DOHH2 (cell line): ENCODE data around the gene ANXA6.

Experiments used
- H3F3A ChIP-seq: fragments of 200-600 bp; sonication (generic), shearing (Covaris generic); 2 replicates; pipeline ENCODE4 v1.6.0; 2016; ENCODE audit warnings: antibody characterized with exemption, mild to moderate bottlenecking; ENCODE audit not compliant: control insufficient read depth, insufficient read depth
- H3K27ac ChIP-seq: fragments of 200-600 bp; sonication (generic); 2 replicates; pipeline ENCODE4 v1.5.1; 2014; ENCODE audit warnings: low read depth, mild to moderate bottlenecking, low read length, moderate library complexity
- H3K27me3 ChIP-seq: fragments of 200-600 bp; sonication (generic); 2 replicates; pipeline ENCODE4 v1.6.1; 2014; ENCODE audit warnings: mild to moderate bottlenecking, low read length, mixed read lengths; ENCODE audit not compliant: control insufficient read depth
- H3K36me3 ChIP-seq: fragments of 200-600 bp; sonication (generic); 2 replicates; pipeline ENCODE4 v1.6.1; 2014; ENCODE audit warnings: mild to moderate bottlenecking, low read length, moderate library complexity, mixed read lengths; ENCODE audit not compliant: control insufficient read depth
- H3K4me1 ChIP-seq: fragments of 200-600 bp; sonication (generic); 2 replicates; pipeline ENCODE4 v1.6.1; 2014; ENCODE audit warnings: mild to moderate bottlenecking, low read length, mixed read lengths; ENCODE audit not compliant: control insufficient read depth
- H3K4me2 ChIP-seq: fragments of 200-600 bp; sonication (generic); 2 replicates; pipeline ENCODE4 v1.6.0; 2014; ENCODE audit warnings: mild to moderate bottlenecking, low read length, moderate library complexity
- H3K4me3 ChIP-seq: fragments of 200-600 bp; sonication (generic); 2 replicates; pipeline ENCODE4 v1.5.1; 2014; ENCODE audit warnings: mild to moderate bottlenecking, low read length, mixed read lengths
- H3K79me2 ChIP-seq: fragments of 200-600 bp; sonication (generic); 2 replicates; pipeline ENCODE4 v1.6.1; 2014; ENCODE audit warnings: mild to moderate bottlenecking, low read length, mixed read lengths; ENCODE audit not compliant: control insufficient read depth
- H3K9me2 ChIP-seq: fragments of 200-600 bp; sonication (generic); replicated peaks from 2 replicates; pipeline ENCODE4 v1.6.1; 2014; ENCODE audit warnings: mild to moderate bottlenecking, low read length, mixed read lengths; ENCODE audit not compliant: control insufficient read depth
- H3K9me3 ChIP-seq: fragments of 200-600 bp; sonication (generic); 2 replicates; pipeline ENCODE4 v1.6.1; 2014; ENCODE audit warnings: antibody characterized with exemption, low read length, mixed read lengths; ENCODE audit not compliant: control insufficient read depth, insufficient read depth
- H4K20me1 ChIP-seq: fragments of 200-600 bp; sonication (generic); 2 replicates; pipeline ENCODE4 v1.6.0; 2014; ENCODE audit warnings: low read depth, mild to moderate bottlenecking, antibody characterized with exemption, low read length, moderate library complexity; ENCODE audit not compliant: control insufficient read depth, insufficient read depth
- EZH2phosphoT487 ChIP-seq: fragments of 200-600 bp; sonication (generic); IDR thresholded peaks from 2 replicates; pipeline ENCODE4 v1.6.1; 2017; ENCODE audit warnings: borderline replicate concordance, mild to moderate bottlenecking, antibody characterized with exemption, low read length, moderate library complexity, mixed read lengths
- TF ChIP-seq, protein P1 (sequence below): fragments of 200-600 bp; sonication (generic); IDR thresholded peaks from one replicate; pipeline ENCODE4 v1.5.1; 2014; ENCODE audit warnings: antibody characterized with exemption, mild to moderate bottlenecking, low read depth, low read length; ENCODE audit not compliant: poor library complexity, severe bottlenecking

Gene ANXA6

DNA sequence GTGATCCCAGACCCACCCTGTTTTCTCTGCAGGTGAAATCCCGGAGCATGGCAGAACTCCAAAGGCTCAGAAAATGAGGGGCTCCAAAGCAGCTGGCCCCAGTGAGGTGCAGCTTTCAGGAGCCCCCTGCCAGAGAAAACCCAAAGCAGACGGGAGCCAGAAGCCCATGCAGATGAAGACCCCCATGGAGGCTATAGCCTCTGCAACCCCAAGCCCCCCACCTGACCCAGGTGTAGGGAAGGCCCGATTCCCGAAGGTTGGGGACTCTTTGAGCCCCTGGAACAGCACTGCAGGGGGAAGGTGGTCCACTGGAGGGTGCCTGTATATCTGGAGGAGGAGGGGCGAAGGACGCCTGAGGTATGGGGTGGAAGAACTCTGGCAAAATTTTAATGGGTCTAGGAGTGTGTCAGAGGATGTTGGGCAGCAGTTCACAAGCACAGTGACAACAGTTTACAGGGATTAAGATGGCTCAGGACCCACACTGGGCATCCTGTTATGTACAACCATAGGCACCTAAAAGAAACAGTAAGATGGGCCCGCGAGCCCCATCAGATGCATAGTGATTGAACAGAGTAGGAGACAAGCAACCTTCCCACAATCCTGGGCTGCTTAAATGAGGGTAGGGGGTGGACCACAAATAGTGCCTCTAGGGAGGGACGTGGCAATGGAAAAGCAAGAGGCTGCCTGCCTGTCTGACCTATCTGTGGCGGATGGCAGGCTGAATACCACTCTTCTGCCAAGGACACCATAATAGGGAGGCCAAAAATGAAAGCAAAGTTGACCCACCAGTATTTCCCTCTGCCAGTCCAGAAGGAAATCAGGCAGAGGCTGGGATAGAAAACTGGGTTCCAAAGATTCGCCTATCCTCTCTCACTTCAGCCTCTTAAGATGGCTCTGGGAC, 16.4 kb upstream of the ANXA6 start:
- Histone ChIP-seq H3K4me2 (no peak overlapping the region), H3K27ac (no peak overlapping the region), H3K4me3 (no peak overlapping the region), H3K9me2 (no peaks in the 10 kb centered on the region), H3F3A (no peaks in the 10 kb centered on the region), H3K36me3 (no peaks in the 10 kb centered on the region), H4K20me1 (no peaks in the 10 kb centered on the region), H3K79me2 (no peaks in the 10 kb centered on the region), H3K27me3 (no peaks in the 10 kb centered on the region), H3K9me3 (no peaks in the 10 kb centered on the region), H3K4me1 (no peaks in the 10 kb centered on the region; the same call in 1 of the 2 replicates)
- TF ChIP-seq, protein P1, sequence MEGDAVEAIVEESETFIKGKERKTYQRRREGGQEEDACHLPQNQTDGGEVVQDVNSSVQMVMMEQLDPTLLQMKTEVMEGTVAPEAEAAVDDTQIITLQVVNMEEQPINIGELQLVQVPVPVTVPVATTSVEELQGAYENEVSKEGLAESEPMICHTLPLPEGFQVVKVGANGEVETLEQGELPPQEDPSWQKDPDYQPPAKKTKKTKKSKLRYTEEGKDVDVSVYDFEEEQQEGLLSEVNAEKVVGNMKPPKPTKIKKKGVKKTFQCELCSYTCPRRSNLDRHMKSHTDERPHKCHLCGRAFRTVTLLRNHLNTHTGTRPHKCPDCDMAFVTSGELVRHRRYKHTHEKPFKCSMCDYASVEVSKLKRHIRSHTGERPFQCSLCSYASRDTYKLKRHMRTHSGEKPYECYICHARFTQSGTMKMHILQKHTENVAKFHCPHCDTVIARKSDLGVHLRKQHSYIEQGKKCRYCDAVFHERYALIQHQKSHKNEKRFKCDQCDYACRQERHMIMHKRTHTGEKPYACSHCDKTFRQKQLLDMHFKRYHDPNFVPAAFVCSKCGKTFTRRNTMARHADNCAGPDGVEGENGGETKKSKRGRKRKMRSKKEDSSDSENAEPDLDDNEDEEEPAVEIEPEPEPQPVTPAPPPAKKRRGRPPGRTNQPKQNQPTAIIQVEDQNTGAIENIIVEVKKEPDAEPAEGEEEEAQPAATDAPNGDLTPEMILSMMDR = no peak
- no peak for TF ChIP-seq EZH2phosphoT487

DNA sequence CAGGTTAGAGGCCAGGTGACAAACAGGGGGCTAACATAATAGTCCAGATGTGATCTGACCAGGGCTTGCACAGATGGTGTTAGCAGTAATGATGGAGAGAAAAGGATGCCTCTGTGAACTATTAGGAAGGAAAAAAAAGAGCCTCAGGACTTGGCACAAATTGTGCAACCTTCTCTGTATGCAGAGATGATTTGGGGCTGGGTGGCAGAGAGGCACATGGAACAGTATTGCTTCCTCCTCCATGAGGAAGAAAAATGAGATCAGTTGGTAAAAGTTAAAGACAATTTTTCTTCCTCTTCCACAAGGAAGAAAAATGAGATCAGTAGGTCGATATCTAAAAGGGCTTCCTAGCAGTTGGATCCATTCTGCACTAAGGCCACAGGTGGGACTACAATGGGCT, 13.9 kb upstream of the ANXA6 start:
- Histone ChIP-seq H4K20me1 (no peaks in the 10 kb centered on the region), H3K36me3 (no peaks in the 10 kb centered on the region), H3K9me3 (no peaks in the 10 kb centered on the region), H3F3A (no peaks in the 10 kb centered on the region), H3K4me1 (no peaks in the 10 kb centered on the region), H3K4me2 (no peak overlapping the region), H3K4me3 (no peak overlapping the region), H3K27ac (no peak overlapping the region), H3K79me2 (no peaks in the 10 kb centered on the region), H3K27me3 (no peaks in the 10 kb centered on the region), H3K9me2 (no peaks in the 10 kb centered on the region)
- TF ChIP-seq EZH2phosphoT487 = no peak
- TF ChIP-seq, protein P1 = no peak

DNA sequence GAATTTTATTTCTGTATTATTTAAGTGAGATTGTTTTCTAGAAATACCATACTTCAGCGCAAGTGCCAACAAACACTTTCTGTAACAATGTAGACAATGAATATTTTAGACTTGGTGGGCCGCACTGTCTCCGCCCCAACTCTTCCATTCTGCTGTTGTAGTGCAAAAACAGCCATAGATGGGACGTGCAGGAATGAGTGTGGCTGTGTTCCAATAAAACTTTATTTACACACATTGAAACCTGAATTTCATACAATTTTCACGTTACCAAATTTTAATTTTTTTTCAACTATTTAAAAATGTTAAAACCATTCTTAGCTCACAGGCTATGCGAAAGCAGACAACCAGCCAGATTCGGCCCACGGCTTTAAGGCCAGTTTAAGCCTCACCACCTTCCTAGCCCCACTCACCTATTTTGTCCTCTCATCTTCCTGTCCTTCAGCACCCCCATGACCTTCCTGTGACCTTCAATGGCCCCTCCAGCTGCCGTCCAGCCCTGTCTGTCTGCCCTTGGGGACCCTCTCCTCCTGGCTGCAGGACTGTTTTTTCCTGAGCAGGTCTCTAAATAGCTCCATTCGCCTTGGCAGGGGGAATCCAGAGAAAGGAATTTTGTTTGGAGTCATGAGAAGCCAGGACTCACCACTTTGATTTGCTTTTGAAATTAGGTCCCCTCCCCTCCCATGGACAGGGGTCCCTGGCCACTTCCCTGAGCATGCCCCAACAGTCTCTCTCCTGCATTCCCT, 11.2 kb upstream of the ANXA6 start:
- no peak overlapping the region for H3K27ac ChIP-seq
- no peaks in the 10 kb centered on the region for H3F3A ChIP-seq
- H3K4me1 ChIP-seq = peaks cover 10% of the 10 kb centered on the region
- H3K4me3 ChIP-seq = no peak overlapping the region
- no peaks in the 10 kb centered on the region for H4K20me1 ChIP-seq
- H3K79me2 ChIP-seq = no peaks in the 10 kb centered on the region
- H3K9me2 ChIP-seq = no peaks in the 10 kb centered on the region
- TF ChIP-seq EZH2phosphoT487 = no peak
- TF ChIP-seq, protein P1 = no peak
- H3K4me2 ChIP-seq = no peak overlapping the region
- H3K36me3 ChIP-seq = no peaks in the 10 kb centered on the region
- H3K9me3 ChIP-seq = no peaks in the 10 kb centered on the region
- H3K27me3 ChIP-seq = no peaks in the 10 kb centered on the region
